ENCODE results near the gene NCBP1.

NCBP1 gene

GRCh38 chr9:97636903-97637302 lies 3.3 kb downstream of the NCBP1 start:
- TF ChIP-seq CTCF (conservative IDR thresholded peaks at IDR 0.05; ENCODE audit: low read depth, low read length): no peak
- no peak overlapping the region for H3K4me3 ChIP-seq (ENCODE audit: low read depth, low read length)
- no peak for DNase-seq (ENCODE audit: low read depth)

DNA sequence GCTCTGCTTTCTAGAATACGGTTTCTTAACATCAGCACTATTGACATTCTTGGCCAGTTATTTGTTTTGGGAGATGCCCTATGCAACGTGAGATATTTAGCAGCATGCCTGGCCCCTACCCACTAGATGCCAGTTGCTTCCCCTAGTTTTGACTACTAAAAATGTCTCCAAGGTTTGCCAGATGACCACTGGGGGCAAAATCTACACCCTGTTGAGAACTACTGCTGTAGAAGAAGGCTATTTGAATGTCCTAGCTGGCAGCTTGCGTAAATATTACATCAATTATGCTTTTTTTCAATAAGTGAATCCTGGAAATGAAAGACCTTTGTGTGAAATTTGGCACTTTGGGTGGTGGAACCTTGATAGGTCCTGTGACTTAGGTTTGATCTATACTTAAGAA lies 5.0 kb downstream of the NCBP1 start:
- DNase-seq (ENCODE audit: low read depth): no peak
- peak; percentile 30 for TF ChIP-seq CTCF (conservative IDR thresholded peaks at IDR 0.05; ENCODE audit: low read depth, low read length)
- no peak overlapping the region for H3K4me3 ChIP-seq (ENCODE audit: low read depth, low read length)

DNA sequence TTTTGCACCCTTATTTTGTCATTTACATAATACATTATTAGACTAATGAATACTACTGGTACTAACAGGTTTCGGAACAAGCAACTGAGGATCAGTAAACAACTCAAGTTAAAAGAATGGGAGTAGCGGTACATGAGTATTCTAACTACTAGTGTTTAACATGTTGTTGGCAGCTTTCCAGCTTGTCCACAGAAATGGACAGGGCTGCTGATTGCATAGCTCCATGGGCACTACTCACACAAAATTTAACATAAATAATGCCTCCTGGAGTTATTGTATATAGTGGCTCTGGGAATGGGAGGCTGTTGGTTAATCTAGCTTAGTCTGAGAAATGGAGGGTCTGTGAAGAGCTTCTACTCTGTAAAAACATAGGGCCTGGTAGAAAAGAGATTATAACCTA lies 6.7 kb downstream of the NCBP1 start:
- no peak overlapping the region for H3K4me3 ChIP-seq (ENCODE audit: low read depth, low read length)
- DNase-seq (ENCODE audit: low read depth): peak; percentile 48
- no peak for TF ChIP-seq CTCF (conservative IDR thresholded peaks at IDR 0.05; ENCODE audit: low read depth, low read length)

DNA sequence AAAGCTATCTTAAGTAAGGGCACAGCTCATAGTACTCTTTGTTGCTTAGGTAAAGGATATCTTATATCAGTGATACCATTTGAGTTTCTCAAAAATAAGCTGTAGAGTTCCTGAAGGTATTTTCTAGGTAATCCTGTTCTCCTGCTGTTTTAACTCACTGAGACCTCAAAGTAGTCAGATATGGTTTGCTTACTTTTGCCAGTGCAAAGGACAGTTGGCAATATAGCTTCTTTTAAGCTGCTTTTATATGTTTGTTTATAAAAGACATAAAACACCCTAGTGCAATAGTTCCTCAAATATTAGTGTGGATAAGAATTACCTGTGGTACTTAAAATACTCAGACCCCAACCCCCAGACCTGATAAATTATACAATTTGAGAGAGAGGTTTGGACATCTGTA lies 12.1 kb downstream of the NCBP1 start:
- DNase-seq (ENCODE audit: low read depth): no peak
- no peak overlapping the region for H3K4me3 ChIP-seq (ENCODE audit: low read depth, low read length)
- no peak for TF ChIP-seq CTCF (conservative IDR thresholded peaks at IDR 0.05; ENCODE audit: low read depth, low read length)

DNA sequence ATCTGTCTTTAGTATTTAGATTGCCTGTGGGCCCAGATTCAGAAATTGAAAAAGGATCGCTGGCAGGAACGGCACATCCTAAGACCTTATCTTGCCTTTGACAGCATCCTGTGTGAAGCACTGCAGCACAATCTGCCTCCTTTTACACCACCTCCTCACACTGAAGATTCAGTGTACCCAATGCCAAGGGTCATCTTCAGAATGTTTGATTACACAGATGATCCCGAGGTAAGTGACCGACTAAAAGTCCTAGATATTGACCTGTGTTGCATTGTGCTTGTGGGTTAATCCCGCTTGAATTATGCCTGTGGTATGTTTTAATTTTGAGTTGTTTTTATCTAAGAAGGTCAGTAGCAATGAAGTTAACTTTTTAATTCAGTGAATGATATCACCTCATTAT lies 14.4 kb downstream of the NCBP1 start:
- TF ChIP-seq CTCF (conservative IDR thresholded peaks at IDR 0.05; ENCODE audit: low read depth, low read length): no peak
- DNase-seq (ENCODE audit: low read depth): no peak
- no peak overlapping the region for H3K4me3 ChIP-seq (ENCODE audit: low read depth, low read length)

- DNase-seq (ENCODE audit: low read depth): no peak
- no peak for TF ChIP-seq CTCF (conservative IDR thresholded peaks at IDR 0.05; ENCODE audit: low read depth, low read length)
- no peak overlapping the region for H3K4me3 ChIP-seq (ENCODE audit: low read depth, low read length)
These were observed 18.0 kb downstream of the NCBP1 start for GRCh38 chr9:97651646-97652045.

- DNase-seq (ENCODE audit: low read depth): no peak
- TF ChIP-seq CTCF (conservative IDR thresholded peaks at IDR 0.05; ENCODE audit: low read depth, low read length): no peak
- H3K4me3 ChIP-seq (ENCODE audit: low read depth, low read length): no peak overlapping the region
These were observed 25.1 kb downstream of the NCBP1 start for GRCh38 chr9:97658707-97659106.
